CD4-positive, alpha-beta T cell (primary cell): Measurements from ENCODE around the gene RNASE1. TPM values are rescaled to one million over a fixed set of nuclear protein-coding genes. Genes with fewer than 3 reads are reported as not detected.

ENCODE experiments used
- ATAC-seq: fragments of 200-7000 bp; cut with Tn5 transposase; one replicate; pipeline ENCODE4 v1.10.0; 2022; ENCODE audit warnings: mild to moderate bottlenecking; ENCODE audit not compliant: poor library complexity
- CTCF ChIA-PET: fragments of 350-600 bp; sonication (Branson Sonifier 250); formaldehyde crosslinking; loops from one replicate; lab custom pipeline; 2021; ENCODE audit warnings: antibody characterized with exemption, inconsistent platforms; lab: Charles Lee
- POLR2A ChIA-PET: fragments of 350-600 bp; sonication (Branson Sonifier 250); formaldehyde crosslinking; loops from one replicate; lab custom pipeline; 2021; ENCODE audit warnings: antibody characterized with exemption, inconsistent platforms; lab: Charles Lee
- DNase-seq, 14 experiments: peaks; one replicate each; pipeline ENCODE4 v3.0.0-alpha.2; 2013 to 2020; ENCODE audit warnings: mixed read lengths in 2 of 14
- H3K27ac ChIP-seq, 2 donors: one replicate each; pipeline versions ENCODE4 v1.5.1 to v1.7.0; 2013; ENCODE audit warnings: low read length in 2 of 2, low read depth in 1 of 2, mild to moderate bottlenecking in 1 of 2
- H3K27me3 ChIP-seq, 2 experiments: 1 replicate in 1 of 2; 2 replicates in 1 of 2; pipeline versions ENCODE4 v1.6.1 to v1.7.0; 2013; ENCODE audit warnings: low read length in 2 of 2, control low read depth in 1 of 2, mild to moderate bottlenecking in 1 of 2, moderate library complexity in 1 of 2; ENCODE audit not compliant: insufficient read depth in 2 of 2, control insufficient read depth in 1 of 2
- H3K36me3 ChIP-seq: one replicate; pipeline ENCODE4 v1.6.1; 2013; ENCODE audit warnings: low read length, control low read depth; ENCODE audit not compliant: insufficient read depth
- H3K4me1 ChIP-seq: one replicate; pipeline ENCODE4 v1.6.1; 2013; ENCODE audit warnings: low read length, control low read depth; ENCODE audit not compliant: insufficient read depth
- H3K4me3 ChIP-seq: one replicate; pipeline ENCODE4 v1.5.1; 2013; ENCODE audit warnings: mild to moderate bottlenecking, low read length, moderate library complexity
- H3K9me3 ChIP-seq, 2 experiments: 1 replicate in 1 of 2; 2 replicates in 1 of 2; pipeline versions ENCODE4 v1.6.1 to v1.7.0; 2013; ENCODE audit warnings: low read length in 2 of 2, mild to moderate bottlenecking in 2 of 2, control low read depth in 1 of 2, moderate library complexity in 1 of 2; ENCODE audit not compliant: control insufficient read depth in 1 of 2, insufficient read depth in 1 of 2
- H3K27ac Mint-ChIP-seq: one replicate; pipeline ENCODE4 v1.8.0; 2020; ENCODE audit warnings: mixed read lengths
- H3K27me3 Mint-ChIP-seq: one replicate; pipeline ENCODE4 v1.8.0; 2021; ENCODE audit warnings: mixed read lengths
- H3K36me3 Mint-ChIP-seq: one replicate; pipeline ENCODE4 v1.8.0; 2021; ENCODE audit warnings: low read depth, mixed read lengths
- H3K4me1 Mint-ChIP-seq: one replicate; pipeline ENCODE4 v1.8.0; 2021; ENCODE audit warnings: low read depth, mixed read lengths
- H3K4me3 Mint-ChIP-seq: one replicate; pipeline ENCODE4 v1.8.0; 2020; ENCODE audit warnings: mild to moderate bottlenecking, mixed read lengths
- H3K9me3 Mint-ChIP-seq: one replicate; pipeline ENCODE4 v1.8.0; 2020; ENCODE audit warnings: mixed read lengths
- CTCF ChIP-seq: fragments of 200-600 bp; IDR thresholded peaks from one replicate; pipeline ENCODE4 v1.8.0; 2022; ENCODE audit warnings: antibody characterized with exemption, mild to moderate bottlenecking
- intact Hi-C, 2 experiments: fragments of 100-400 bp; cut with DNase I in 1 of 2; cut with micrococcal nuclease in 1 of 2; formaldehyde crosslinking; loops; one replicate each; pipeline versions ENCODE4 v1.15.1 to v1.9.0; 2023 to 2025; cut with DNase I, micrococcal nuclease
- total RNA-seq, 174 experiments: library from RNA in 2 of 174; stranded (reverse) in 2 of 174; gene quantifications; one replicate each; pipeline ENCODE4 v1.2.3 and lab custom pipeline; 2021 to 2026

RNASE1 gene
- total RNA-seq, 2 experiments from 2014 or later, result not detected

- no peak for ATAC-seq
- CTCF ChIA-PET, result no interaction called here
These were observed 48.3 kb downstream of the RNASE1 start for GRCh38 chr14:20754308-20754707.

GRCh38 chr14:20751963-20752562, 50.6 kb downstream of the RNASE1 start:
- no peaks in the 10 kb centered on the region for H3K4me1 ChIP-seq
- CTCF ChIA-PET, result no interaction called here
- no peak overlapping the region for H3K4me3 ChIP-seq
- peaks cover 0 to 7% of the 10 kb centered on the region in 2 experiments for H3K27me3 ChIP-seq
- POLR2A ChIA-PET, result no interaction called here
- Mint-ChIP-seq H3K9me3 (peaks cover 8% of the 10 kb centered on the region), H3K36me3 (no peaks in the 10 kb centered on the region), H3K4me3 (no peak overlapping the region), H3K4me1 (no peaks in the 10 kb centered on the region), H3K27me3 (peaks cover 18% of the 10 kb centered on the region), H3K27ac (no peak overlapping the region)
- TF ChIP-seq CTCF, result no peak
- H3K9me3 ChIP-seq, result peaks cover 14 to 20% of the 10 kb centered on the region in 2 experiments
- H3K36me3 ChIP-seq, result no peaks in the 10 kb centered on the region
- DNase-seq, result no peak
- intact Hi-C loops, result no loop called here
- no peak overlapping the region for H3K27ac ChIP-seq
- no peak for ATAC-seq

More at GRCh38 chr14:20754308-20754707, 48.3 kb downstream of the RNASE1 start:
- Mint-ChIP-seq H3K4me1 (no peaks in the 10 kb centered on the region), H3K9me3 (peaks cover 8% of the 10 kb centered on the region), H3K27ac (no peak overlapping the region), H3K4me3 (no peak overlapping the region), H3K27me3 (peaks cover 14% of the 10 kb centered on the region), H3K36me3 (no peaks in the 10 kb centered on the region)
- no peak overlapping the region for H3K4me3 ChIP-seq
- H3K4me1 ChIP-seq, result no peaks in the 10 kb centered on the region
- H3K36me3 ChIP-seq, result no peaks in the 10 kb centered on the region
- H3K27me3 ChIP-seq, result peaks cover 0 to 7% of the 10 kb centered on the region in 2 experiments
- H3K27ac ChIP-seq, result no peak overlapping the region
- POLR2A ChIA-PET, result no interaction called here
- intact Hi-C loops, result no loop called here
- no peak for DNase-seq
- no peak for TF ChIP-seq CTCF
- peaks cover 14 to 20% of the 10 kb centered on the region in 2 experiments for H3K9me3 ChIP-seq

Other genes with a start within 250 kb of the RNASE1 start
- gene RNASE9, start 241.8 kb downstream of the RNASE1 start, total RNA-seq, result not detected
- gene RNASE11, start 214.8 kb downstream of the RNASE1 start, total RNA-seq, result not detected
- not detected for gene RNASE12, start 211.5 kb downstream of the RNASE1 start, total RNA-seq
- gene OR6S1, start 161.2 kb downstream of the RNASE1 start, total RNA-seq, result not detected
- under 1 TPM; 0.11 to 0.38 TPM for gene RNASE4, start 118.3 kb downstream of the RNASE1 start, total RNA-seq
- gene ANG, start 114.1 kb downstream of the RNASE1 start, total RNA-seq, result under 1 TPM; 0.27 to 0.92 TPM
- not detected for gene EDDM3A, start 57.0 kb downstream of the RNASE1 start, total RNA-seq
- not detected for gene EDDM3B, start 34.4 kb downstream of the RNASE1 start, total RNA-seq
- gene RNASE6, start 21.6 kb downstream of the RNASE1 start, total RNA-seq, result 1 to 10 TPM in 1 of 2 experiments, under 1 TPM in 1; 0.66 to 1.5 TPM
- gene RNASE3, start 88.5 kb upstream of the RNASE1 start, total RNA-seq, result not detected
- gene RNASE2, start 152.6 kb upstream of the RNASE1 start, total RNA-seq, result under 1 TPM; 0.34 to 0.36 TPM
- gene METTL17, start 187.1 kb upstream of the RNASE1 start, total RNA-seq, result 10 to 100 TPM; 92.0 to 94.8 TPM
- not detected for gene SLC39A2, start 196.4 kb upstream of the RNASE1 start, total RNA-seq
- 10 to 100 TPM; 26.7 to 28.6 TPM for gene NDRG2, start 222.2 kb upstream of the RNASE1 start, total RNA-seq
- not detected for gene TPPP2, start 227.4 kb upstream of the RNASE1 start, total RNA-seq
- not detected for gene RNASE13, start 232.0 kb upstream of the RNASE1 start, total RNA-seq
- not detected for gene RNASE7, start 239.5 kb upstream of the RNASE1 start, total RNA-seq